Jurkat, Clone E6-1 (cell line): ENCODE data around the gene EPX.

ENCODE experiments used
- DNase-seq: peaks from one replicate; pipeline ENCODE4 v3.0.0-alpha.2; 2011; ENCODE audit warnings: low read depth, low spot score
- H3K4me3 ChIP-seq: 2 replicates; pipeline ENCODE4 v1.5.1; 2011; ENCODE audit warnings: mild to moderate bottlenecking, low read length, control low read depth, moderate library complexity

Gene EPX

GRCh38 chr17:58219007-58219788 lies 26.7 kb downstream of the EPX start, which contains the start of gene MKS1:
TSS of gene MKS1 (minus strand) at chr17:58219255. CDS start at chr17:58219230, 25 bp downstream.
- H3K4me3 ChIP-seq = peak within 1 kb of the TSS; percentile 86
- peak; percentile 90 for DNase-seq

GRCh38 chr17:58219789-58220183 lies 27.3 kb downstream of the EPX start:
- H3K4me3 ChIP-seq = peak overlapping the region; percentile 86

DNA sequence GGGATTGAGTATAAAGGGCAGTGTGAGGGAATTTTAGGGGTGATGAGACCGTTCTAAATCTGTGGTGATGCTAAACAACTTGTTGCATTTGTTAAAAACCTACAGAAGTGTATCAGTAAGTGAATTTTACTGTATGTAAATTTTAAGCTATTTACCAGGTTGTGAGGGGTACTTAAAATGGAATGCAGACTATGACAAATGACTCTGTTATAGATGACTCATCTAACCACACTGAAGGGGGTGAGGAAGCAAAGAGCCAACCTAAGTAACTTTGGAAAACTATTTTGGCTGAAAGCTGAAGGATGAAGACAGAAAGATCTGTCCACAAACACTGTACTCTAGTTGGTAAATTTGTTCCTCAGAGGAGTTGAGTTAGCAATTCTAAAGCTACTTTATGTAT lies 31.8 kb downstream of the EPX start:
- no peak for DNase-seq
- no peak overlapping the region for H3K4me3 ChIP-seq

More at GRCh38 chr17:58219789-58220183, 27.3 kb downstream of the EPX start:
- DNase-seq = no peak

DNA sequence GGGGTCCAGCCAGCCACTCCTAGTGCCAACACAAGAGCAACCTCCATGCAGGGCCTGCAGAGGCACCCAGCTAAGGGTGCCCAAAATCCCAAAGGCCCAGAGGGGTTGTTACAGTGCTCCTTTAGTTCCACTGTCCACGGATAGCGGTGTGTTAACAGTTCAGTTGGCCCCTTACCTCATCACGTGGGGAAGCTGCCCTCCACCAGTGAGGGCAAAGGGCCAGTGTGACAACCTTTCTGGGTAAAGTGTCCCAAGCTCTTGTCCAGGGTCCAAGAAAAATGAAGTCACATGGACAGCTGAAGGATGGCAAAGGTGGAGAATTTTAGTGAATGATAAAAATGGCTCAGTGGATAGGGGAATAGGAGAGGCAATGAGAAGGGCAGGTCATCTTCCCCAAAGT lies 35.2 kb downstream of the EPX start:
- H3K4me3 ChIP-seq = no peak overlapping the region
- no peak for DNase-seq

DNA sequence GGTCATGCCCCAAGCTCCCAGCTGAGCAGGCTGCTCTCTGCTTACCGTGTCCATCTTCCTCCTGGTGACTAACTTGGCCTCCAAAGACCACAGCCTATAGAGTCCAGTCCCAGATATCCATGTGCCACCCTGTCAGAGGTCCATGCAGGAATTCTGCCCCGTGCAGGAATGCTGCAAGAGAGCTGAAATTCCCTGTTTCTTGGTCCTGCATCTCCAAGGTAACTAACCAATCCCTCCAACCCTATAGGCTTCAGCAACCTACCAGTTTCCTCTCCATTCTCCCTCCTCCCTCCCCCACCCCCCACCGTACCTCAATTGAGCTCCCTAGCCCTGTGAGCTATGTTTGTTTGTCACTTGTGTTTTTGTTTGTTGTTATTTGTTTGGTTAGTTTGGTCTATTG lies 36.2 kb downstream of the EPX start:
- H3K4me3 ChIP-seq = no peak overlapping the region
- DNase-seq = no peak

DNA sequence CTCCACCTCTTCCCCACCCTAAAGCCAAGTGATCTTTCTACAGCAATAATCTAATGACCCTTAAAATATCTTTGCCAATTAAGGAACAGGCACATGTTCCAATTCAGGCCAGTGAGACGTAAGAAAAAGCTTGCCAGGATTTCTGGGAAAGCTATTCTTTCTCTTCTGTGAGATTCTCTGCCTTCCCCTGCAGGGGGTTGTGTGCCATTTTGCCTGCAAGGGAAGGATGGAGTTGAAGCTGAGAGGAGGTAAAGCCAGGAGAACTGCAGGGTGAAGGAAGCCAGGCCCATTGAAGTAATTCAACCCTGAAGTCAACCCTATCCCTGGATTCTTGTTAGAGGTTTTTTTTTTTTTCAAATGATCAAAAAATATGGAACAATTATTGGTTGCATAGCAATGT lies 36.9 kb downstream of the EPX start:
- DNase-seq = no peak
- no peak overlapping the region for H3K4me3 ChIP-seq

DNA sequence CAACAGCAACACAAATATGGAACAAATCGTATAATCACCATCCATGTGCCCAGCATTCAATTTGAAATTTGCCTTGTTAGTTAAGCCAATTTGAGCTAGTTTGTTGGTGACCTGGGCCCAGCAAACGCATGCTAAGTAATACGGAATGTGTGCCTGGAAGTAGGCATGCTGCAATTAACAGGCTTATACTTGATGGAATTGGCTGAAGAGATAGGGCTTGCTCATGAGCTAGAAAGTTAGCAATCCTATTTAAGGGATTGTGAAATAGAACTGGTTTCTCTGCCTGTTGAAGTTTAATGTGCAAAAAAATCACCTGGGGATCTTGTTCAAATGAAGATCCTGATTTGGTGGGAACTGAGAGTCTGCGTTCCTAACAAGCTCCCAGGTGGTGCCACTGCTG lies 37.4 kb downstream of the EPX start:
- DNase-seq = no peak
- H3K4me3 ChIP-seq = no peak overlapping the region

DNA sequence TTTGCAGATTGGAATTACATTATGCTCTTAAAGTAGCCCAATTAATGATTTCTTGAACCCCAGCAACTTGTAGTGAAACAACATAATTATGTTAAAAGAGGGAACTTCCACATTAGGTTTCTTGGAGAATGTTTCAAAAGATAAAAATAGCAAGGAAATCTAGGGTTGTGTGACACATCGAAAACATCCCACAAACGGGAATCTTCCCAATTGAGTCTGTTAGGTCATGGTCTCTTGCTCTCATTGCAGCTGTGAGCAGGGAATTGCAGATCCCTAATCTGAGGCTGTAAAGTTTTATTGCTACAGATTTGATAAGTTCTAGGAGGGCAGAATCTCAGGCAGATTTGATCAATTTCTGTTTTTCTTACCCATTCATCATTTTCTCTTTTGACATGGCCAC lies 39.1 kb downstream of the EPX start:
- no peak overlapping the region for H3K4me3 ChIP-seq
- no peak for DNase-seq

- no peak overlapping the region for H3K4me3 ChIP-seq
- no peak for DNase-seq
Measured at GRCh38 chr17:58232707-58233156, 40.2 kb downstream of the EPX start.

GRCh38 chr17:58233543-58233942 lies 41.0 kb downstream of the EPX start:
- H3K4me3 ChIP-seq = no peak overlapping the region
- DNase-seq = no peak

GRCh38 chr17:58234512-58234911 lies 42.0 kb downstream of the EPX start:
- DNase-seq = no peak

GRCh38 chr17:58235821-58236220 lies 43.3 kb downstream of the EPX start:
- H3K4me3 ChIP-seq = no peak overlapping the region
- DNase-seq = no peak

More at GRCh38 chr17:58234512-58234911, 42.0 kb downstream of the EPX start:
- no peak overlapping the region for H3K4me3 ChIP-seq

GRCh38 chr17:58236394-58236793 lies 43.9 kb downstream of the EPX start:
- no peak overlapping the region for H3K4me3 ChIP-seq
- DNase-seq = no peak

GRCh38 chr17:58238147-58238634 lies 45.7 kb downstream of the EPX start, which contains the start of gene LPO:
TSS of gene LPO (plus strand) at chr17:58238584. CDS start at chr17:58242980, 4,396 bp downstream.
- H3K4me3 ChIP-seq = no peak within 1 kb of the TSS
- no peak for DNase-seq

DNA sequence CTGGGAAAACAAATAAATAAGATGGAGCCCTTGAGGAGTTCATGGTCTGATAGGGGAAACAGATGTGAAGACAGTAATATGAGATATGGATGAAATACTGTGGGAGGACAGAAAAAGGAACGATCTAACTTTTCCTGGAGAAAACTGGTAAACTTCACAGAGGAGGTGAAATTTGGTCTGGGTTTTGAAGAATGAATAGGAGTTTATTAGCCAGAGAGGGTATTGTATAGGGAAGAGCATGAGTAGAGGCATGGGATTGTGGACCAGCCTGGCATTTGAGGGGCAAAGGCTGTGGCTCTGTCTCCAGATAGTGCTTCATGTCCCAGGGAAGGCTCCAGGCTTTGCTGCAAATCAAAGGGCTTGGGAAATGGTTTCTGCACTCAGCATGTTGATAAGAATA lies 47.5 kb downstream of the EPX start:
- no peak overlapping the region for H3K4me3 ChIP-seq
- no peak for DNase-seq

- no peak overlapping the region for H3K4me3 ChIP-seq
- no peak for DNase-seq
Measured at GRCh38 chr17:58242171-58242784, 49.8 kb downstream of the EPX start.

GRCh38 chr17:58244963-58245362 lies 52.4 kb downstream of the EPX start:
- DNase-seq = no peak
- H3K4me3 ChIP-seq = no peak overlapping the region

- H3K4me3 ChIP-seq = no peak overlapping the region
- DNase-seq = no peak
Measured at GRCh38 chr17:58245428-58246103, 53.0 kb downstream of the EPX start.

DNA sequence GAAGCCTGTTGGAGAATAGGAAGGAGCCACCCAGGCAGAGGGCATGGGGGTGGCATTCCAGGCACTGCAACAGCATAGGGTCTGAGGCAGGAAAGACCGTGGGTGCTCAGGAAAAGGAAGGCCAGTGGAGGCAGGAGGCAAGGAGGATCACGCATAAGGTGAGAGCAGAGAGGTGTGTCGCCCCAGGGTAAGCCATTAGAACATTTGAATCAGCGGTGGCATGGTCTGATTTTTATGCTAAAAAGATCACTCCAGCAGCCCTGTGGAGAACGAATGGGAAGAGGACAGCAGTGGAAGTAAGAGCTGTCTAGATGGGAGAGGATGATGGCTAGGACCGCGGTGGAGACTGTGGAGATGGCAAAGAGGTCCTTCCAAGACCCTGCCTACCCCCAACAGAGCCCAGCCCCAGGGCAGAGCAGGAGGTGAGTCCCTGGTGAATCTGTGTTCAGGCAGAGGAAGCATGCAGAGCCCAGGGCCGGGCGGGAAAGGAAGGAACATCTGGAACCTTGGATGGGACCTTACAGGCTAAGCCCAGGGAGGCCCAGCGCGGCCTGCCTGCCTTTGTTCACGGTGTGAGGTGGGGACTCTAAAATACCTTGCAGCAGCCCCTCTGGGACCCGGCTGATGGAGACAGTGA lies 53.7 kb downstream of the EPX start:
- no peak for DNase-seq

More for the DNA sequence above, 53.7 kb downstream of the EPX start:
- no peak overlapping the region for H3K4me3 ChIP-seq
